ENCODE results near the gene FGD4. TPM values are rescaled to one million over a fixed set of nuclear protein-coding genes. Genes with fewer than 3 reads are reported as not detected.
"Not testable (repeated sequence)": the region's sequence is repeated elsewhere in the genome, so short reads cannot be mapped to it uniquely, and the experiment has no call there.

The FGD4 gene
- total RNA-seq, 2 experiments from 2014 or later, result 0.17 to 0.22 TPM

- peaks cover 18% of the 10 kb centered on the region for H3K27me3 Mint-ChIP-seq
- ChIA-PET CTCF (interaction anchor here (0.7 to 1.3 kb wide), 2 partner anchors 9 to 19 kb away, joined by 3 to 4 read pairs; no protein-coding TSS in a partner anchor), POLR2A (no interaction called here)
- H3K4me3 Mint-ChIP-seq, result no peak overlapping the region
- H3K9me3 Mint-ChIP-seq, result no peaks in the 10 kb centered on the region
- no peaks in the 10 kb centered on the region for H3K36me3 Mint-ChIP-seq (ENCODE audit: low read depth)
- no peak overlapping the region for H3K27ac Mint-ChIP-seq
- no peak for DNase-seq
- peaks cover 15% of the 10 kb centered on the region for H3K4me1 Mint-ChIP-seq
Measured at GRCh38 chr12:32532422-32532821, 133.1 kb downstream of the FGD4 start.

- POLR2A ChIA-PET, result no interaction called here
- no peak overlapping the region for H3K27ac Mint-ChIP-seq
- CTCF ChIA-PET, result interaction anchor here (0.7 to 1.3 kb wide), 2 partner anchors 10 to 18 kb away, joined by 3 to 4 read pairs; no protein-coding TSS in a partner anchor
- no peak for DNase-seq
- no peak overlapping the region for H3K4me3 Mint-ChIP-seq
- peaks cover 22% of the 10 kb centered on the region for H3K27me3 Mint-ChIP-seq
- peaks cover 13% of the 10 kb centered on the region for H3K4me1 Mint-ChIP-seq
- no peaks in the 10 kb centered on the region for H3K36me3 Mint-ChIP-seq (ENCODE audit: low read depth)
- H3K9me3 Mint-ChIP-seq, result no peaks in the 10 kb centered on the region
Measured at GRCh38 chr12:32532951-32533350, 133.6 kb downstream of the FGD4 start.

- CTCF ChIA-PET; H3K36me3 Mint-ChIP-seq (ENCODE audit: low read depth); H3K4me3 Mint-ChIP-seq; H3K9me3 Mint-ChIP-seq; POLR2A ChIA-PET; H3K27ac Mint-ChIP-seq; DNase-seq: not testable (repeated sequence)
- Mint-ChIP-seq H3K27me3 (peaks cover 22% of the 10 kb centered on the region), H3K4me1 (peaks cover 13% of the 10 kb centered on the region)
Measured at GRCh38 chr12:32533506-32533905, 134.1 kb downstream of the FGD4 start.

GRCh38 chr12:32533971-32534590 lies 134.7 kb downstream of the FGD4 start:
- Mint-ChIP-seq H3K27me3 (peaks cover 22% of the 10 kb centered on the region), H3K4me3 (no peak overlapping the region), H3K27ac (no peak overlapping the region), H3K4me1 (peaks cover 13% of the 10 kb centered on the region), H3K36me3 (ENCODE audit: low read depth) (no peaks in the 10 kb centered on the region), H3K9me3 (no peaks in the 10 kb centered on the region)
- ChIA-PET CTCF (no interaction called here), POLR2A (no interaction called here)
- no peak for DNase-seq

- H3K27ac Mint-ChIP-seq, result no peak overlapping the region
- H3K36me3 Mint-ChIP-seq (ENCODE audit: low read depth), result no peaks in the 10 kb centered on the region
- ChIA-PET CTCF (no interaction called here), POLR2A (no interaction called here)
- H3K4me1 Mint-ChIP-seq, result peaks cover 13% of the 10 kb centered on the region
- H3K4me3 Mint-ChIP-seq, result no peak overlapping the region
- no peak for DNase-seq
- H3K27me3 Mint-ChIP-seq, result peaks cover 22% of the 10 kb centered on the region
- H3K9me3 Mint-ChIP-seq, result no peaks in the 10 kb centered on the region
Measured at GRCh38 chr12:32534698-32535097, 135.3 kb downstream of the FGD4 start.

- ChIA-PET POLR2A (no interaction called here), CTCF (interaction anchor here (0.6 kb wide), 2 partner anchors 24 to 103 kb away, joined by 4 to 5 read pairs; no protein-coding TSS in a partner anchor)
- Mint-ChIP-seq H3K27ac (no peak overlapping the region), H3K4me3 (no peak overlapping the region), H3K36me3 (ENCODE audit: low read depth) (no peaks in the 10 kb centered on the region), H3K9me3 (no peaks in the 10 kb centered on the region), H3K27me3 (peaks cover 22% of the 10 kb centered on the region), H3K4me1 (peaks cover 13% of the 10 kb centered on the region)
- DNase-seq, result no peak
Measured at GRCh38 chr12:32535288-32535999, 136.1 kb downstream of the FGD4 start.

- POLR2A ChIA-PET, result no interaction called here
- CTCF ChIA-PET, result interaction anchor here (0.6 to 1.2 kb wide), 3 partner anchors 19 to 104 kb away, joined by 3 to 5 read pairs (median 4); no protein-coding TSS in a partner anchor
- no peak overlapping the region for H3K4me3 Mint-ChIP-seq
- H3K9me3 Mint-ChIP-seq, result no peaks in the 10 kb centered on the region
- no peak for DNase-seq
- no peaks in the 10 kb centered on the region for H3K36me3 Mint-ChIP-seq (ENCODE audit: low read depth)
- no peak overlapping the region for H3K27ac Mint-ChIP-seq
- peaks cover 13% of the 10 kb centered on the region for H3K4me1 Mint-ChIP-seq
- H3K27me3 Mint-ChIP-seq, result peaks cover 22% of the 10 kb centered on the region
Measured at GRCh38 chr12:32536000-32536345, 136.6 kb downstream of the FGD4 start.

- Mint-ChIP-seq H3K4me3 (no peak overlapping the region), H3K4me1 (no peaks in the 10 kb centered on the region), H3K9me3 (no peaks in the 10 kb centered on the region), H3K27ac (no peak overlapping the region), H3K36me3 (ENCODE audit: low read depth) (no peaks in the 10 kb centered on the region), H3K27me3 (peaks cover 14% of the 10 kb centered on the region)
- no peak for DNase-seq
- ChIA-PET POLR2A (no interaction called here), CTCF (no interaction called here)
Measured at GRCh38 chr12:32541754-32542374, 142.5 kb downstream of the FGD4 start.

GRCh38 chr12:32542428-32543229 lies 143.3 kb downstream of the FGD4 start:
- CTCF ChIA-PET, result no interaction called here
- H3K27me3 Mint-ChIP-seq, result peaks cover 8% of the 10 kb centered on the region

GRCh38 chr12:32544893-32545292 lies 145.5 kb downstream of the FGD4 start:
- Mint-ChIP-seq H3K27me3 (peaks cover 7% of the 10 kb centered on the region), H3K36me3 (ENCODE audit: low read depth) (no peaks in the 10 kb centered on the region), H3K27ac (no peak overlapping the region), H3K4me3 (no peak overlapping the region), H3K4me1 (no peaks in the 10 kb centered on the region), H3K9me3 (no peaks in the 10 kb centered on the region)
- ChIA-PET CTCF (interaction anchor here (1.1 to 1.3 kb wide), 2 partner anchors 11 to 211 kb away, joined by 3 to 4 read pairs; partner anchors contain the start of gene YARS2), POLR2A (no interaction called here)
- no peak for DNase-seq

More at GRCh38 chr12:32542428-32543229, 143.3 kb downstream of the FGD4 start:
- no peak for DNase-seq
- H3K36me3 Mint-ChIP-seq (ENCODE audit: low read depth), result no peaks in the 10 kb centered on the region
- POLR2A ChIA-PET, result no interaction called here
- H3K4me1 Mint-ChIP-seq, result no peaks in the 10 kb centered on the region
- H3K4me3 Mint-ChIP-seq, result no peak overlapping the region
- no peak overlapping the region for H3K27ac Mint-ChIP-seq
- H3K9me3 Mint-ChIP-seq, result no peaks in the 10 kb centered on the region

GRCh38 chr12:32545413-32545980 lies 146.1 kb downstream of the FGD4 start:
- DNase-seq, result no peak
- no peak overlapping the region for H3K4me3 Mint-ChIP-seq
- H3K9me3 Mint-ChIP-seq, result no peaks in the 10 kb centered on the region
- H3K36me3 Mint-ChIP-seq (ENCODE audit: low read depth), result no peaks in the 10 kb centered on the region
- CTCF ChIA-PET, result interaction anchor here (0.6 to 1.3 kb wide), 3 partner anchors 10 to 468 kb away, joined by 3 to 4 read pairs (median 3); partner anchors contain the start of gene YARS2
- H3K4me1 Mint-ChIP-seq, result no peaks in the 10 kb centered on the region
- H3K27ac Mint-ChIP-seq, result no peak overlapping the region
- peaks cover 7% of the 10 kb centered on the region for H3K27me3 Mint-ChIP-seq
- POLR2A ChIA-PET, result no interaction called here

- DNase-seq, result no peak
- no peaks in the 10 kb centered on the region for H3K36me3 Mint-ChIP-seq (ENCODE audit: low read depth)
- no peak overlapping the region for H3K27ac Mint-ChIP-seq
- H3K27me3 Mint-ChIP-seq, result peaks cover 7% of the 10 kb centered on the region
- POLR2A ChIA-PET, result no interaction called here
- CTCF ChIA-PET, result interaction anchor here (0.6 kb wide), 1 partner anchor 468 kb away, joined by 3 read pairs; no protein-coding TSS in a partner anchor
- H3K4me1 Mint-ChIP-seq, result no peaks in the 10 kb centered on the region
- no peaks in the 10 kb centered on the region for H3K9me3 Mint-ChIP-seq
- no peak overlapping the region for H3K4me3 Mint-ChIP-seq
Measured at GRCh38 chr12:32546272-32546671, 146.9 kb downstream of the FGD4 start.
